ENCODE measurements around the gene PVR. TPM values are rescaled to one million over a fixed set of nuclear protein-coding genes. Genes with fewer than 3 reads are reported as not detected.

The PVR gene
- total RNA-seq, 1 experiment from 2014 or later = 15.0 TPM

GRCh38 chr19:44664976-44665375 lies 21.3 kb downstream of the PVR start (continued):
- TF ChIP-seq, protein P1, sequence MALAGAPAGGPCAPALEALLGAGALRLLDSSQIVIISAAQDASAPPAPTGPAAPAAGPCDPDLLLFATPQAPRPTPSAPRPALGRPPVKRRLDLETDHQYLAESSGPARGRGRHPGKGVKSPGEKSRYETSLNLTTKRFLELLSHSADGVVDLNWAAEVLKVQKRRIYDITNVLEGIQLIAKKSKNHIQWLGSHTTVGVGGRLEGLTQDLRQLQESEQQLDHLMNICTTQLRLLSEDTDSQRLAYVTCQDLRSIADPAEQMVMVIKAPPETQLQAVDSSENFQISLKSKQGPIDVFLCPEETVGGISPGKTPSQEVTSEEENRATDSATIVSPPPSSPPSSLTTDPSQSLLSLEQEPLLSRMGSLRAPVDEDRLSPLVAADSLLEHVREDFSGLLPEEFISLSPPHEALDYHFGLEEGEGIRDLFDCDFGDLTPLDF (CRISPR knock-in tag; IDR thresholded peaks at IDR 0.05) = no peak
- TF ChIP-seq, protein P2, sequence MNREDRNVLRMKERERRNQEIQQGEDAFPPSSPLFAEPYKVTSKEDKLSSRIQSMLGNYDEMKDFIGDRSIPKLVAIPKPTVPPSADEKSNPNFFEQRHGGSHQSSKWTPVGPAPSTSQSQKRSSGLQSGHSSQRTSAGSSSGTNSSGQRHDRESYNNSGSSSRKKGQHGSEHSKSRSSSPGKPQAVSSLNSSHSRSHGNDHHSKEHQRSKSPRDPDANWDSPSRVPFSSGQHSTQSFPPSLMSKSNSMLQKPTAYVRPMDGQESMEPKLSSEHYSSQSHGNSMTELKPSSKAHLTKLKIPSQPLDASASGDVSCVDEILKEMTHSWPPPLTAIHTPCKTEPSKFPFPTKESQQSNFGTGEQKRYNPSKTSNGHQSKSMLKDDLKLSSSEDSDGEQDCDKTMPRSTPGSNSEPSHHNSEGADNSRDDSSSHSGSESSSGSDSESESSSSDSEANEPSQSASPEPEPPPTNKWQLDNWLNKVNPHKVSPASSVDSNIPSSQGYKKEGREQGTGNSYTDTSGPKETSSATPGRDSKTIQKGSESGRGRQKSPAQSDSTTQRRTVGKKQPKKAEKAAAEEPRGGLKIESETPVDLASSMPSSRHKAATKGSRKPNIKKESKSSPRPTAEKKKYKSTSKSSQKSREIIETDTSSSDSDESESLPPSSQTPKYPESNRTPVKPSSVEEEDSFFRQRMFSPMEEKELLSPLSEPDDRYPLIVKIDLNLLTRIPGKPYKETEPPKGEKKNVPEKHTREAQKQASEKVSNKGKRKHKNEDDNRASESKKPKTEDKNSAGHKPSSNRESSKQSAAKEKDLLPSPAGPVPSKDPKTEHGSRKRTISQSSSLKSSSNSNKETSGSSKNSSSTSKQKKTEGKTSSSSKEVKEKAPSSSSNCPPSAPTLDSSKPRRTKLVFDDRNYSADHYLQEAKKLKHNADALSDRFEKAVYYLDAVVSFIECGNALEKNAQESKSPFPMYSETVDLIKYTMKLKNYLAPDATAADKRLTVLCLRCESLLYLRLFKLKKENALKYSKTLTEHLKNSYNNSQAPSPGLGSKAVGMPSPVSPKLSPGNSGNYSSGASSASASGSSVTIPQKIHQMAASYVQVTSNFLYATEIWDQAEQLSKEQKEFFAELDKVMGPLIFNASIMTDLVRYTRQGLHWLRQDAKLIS (CRISPR knock-in tag; IDR thresholded peaks at IDR 0.05; ENCODE audit: borderline replicate concordance) = no peak
- no peak for TF ChIP-seq CREM (CRISPR knock-in tag; IDR thresholded peaks at IDR 0.05)
- no peak for TF ChIP-seq NFATC4 (CRISPR knock-in tag; IDR thresholded peaks at IDR 0.05)
- no peak for TF ChIP-seq JUN (CRISPR knock-in tag; IDR thresholded peaks at IDR 0.05)
- no peak for TF ChIP-seq CDX4 (CRISPR knock-in tag; IDR thresholded peaks at IDR 0.05; ENCODE audit: borderline replicate concordance)

DNA sequence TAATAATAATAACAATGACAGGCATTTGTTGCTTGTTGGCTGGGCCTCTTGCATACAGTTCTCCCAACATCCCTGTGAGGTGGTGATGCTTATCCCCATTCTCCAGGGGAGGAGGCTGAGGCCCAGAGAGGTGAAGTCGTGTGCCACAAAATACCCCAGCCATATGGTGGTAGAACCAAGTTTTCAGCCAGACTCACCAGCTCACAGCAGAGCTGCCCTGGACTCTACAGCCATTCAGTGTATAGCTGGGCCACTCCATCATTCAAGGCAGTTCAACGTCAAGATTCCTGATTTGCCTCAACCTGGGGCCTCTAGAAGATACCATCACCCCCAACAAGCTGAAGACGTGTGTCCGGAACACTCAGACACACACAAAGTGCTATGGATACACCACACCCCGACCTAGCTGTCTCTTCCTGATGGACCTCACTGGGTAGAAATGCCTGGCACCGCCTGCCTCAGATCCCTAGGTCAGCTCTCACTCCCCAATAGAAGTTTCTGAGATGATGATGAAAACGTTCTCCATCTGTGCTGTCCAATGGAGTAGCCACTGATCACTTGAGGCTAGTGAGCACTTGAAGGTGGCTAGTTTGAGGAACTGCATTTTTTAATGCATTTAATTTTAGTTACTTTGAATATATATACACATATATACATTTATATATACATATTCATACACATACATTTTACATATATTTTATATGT lies 23.3 kb downstream of the PVR start:
- DNase-seq (ENCODE audit: low spot score) (no peak), ATAC-seq (no peak; the same call in 1 of the 2 replicates)
- CTCF ChIA-PET = interaction anchor here (0.7 to 1.9 kb wide), 4 partner anchors 12 to 104 kb away, joined by 3 to 9 read pairs (median 3); no protein-coding TSS in a partner anchor
- peaks cover 13% of the 10 kb centered on the region for H3K4me1 Mint-ChIP-seq
- no peak overlapping the region for H3K27ac Mint-ChIP-seq
- POLR2A ChIA-PET = no interaction called here
- peaks cover 3% of the 10 kb centered on the region for H3K9me3 Mint-ChIP-seq
- no peak for TF ChIP-seq ZNF219 (CRISPR knock-in tag; IDR thresholded peaks at IDR 0.05; ENCODE audit: borderline replicate concordance)
- TF ChIP-seq HMGA2 (CRISPR knock-in tag; IDR thresholded peaks at IDR 0.05) = peak; percentile 46; the same call in 1 of the 2 replicates
- peaks cover 6% of the 10 kb centered on the region for H3K27me3 Mint-ChIP-seq (ENCODE audit: low read depth)
- peaks cover 7% of the 10 kb centered on the region for H3K36me3 Mint-ChIP-seq
- H3K4me3 Mint-ChIP-seq = no peak overlapping the region

- CTCF ChIA-PET = interaction anchor here (0.7 to 1.6 kb wide), 3 partner anchors 86 to 457 kb away, joined by 3 to 5 read pairs (median 3); partner anchors contain the start of gene ZNF227
- peaks cover 7% of the 10 kb centered on the region for H3K9me3 Mint-ChIP-seq
- no peak overlapping the region for H3K4me3 Mint-ChIP-seq
- peaks cover 13% of the 10 kb centered on the region for H3K4me1 Mint-ChIP-seq
- TF ChIP-seq CBFB (CRISPR knock-in tag; IDR thresholded peaks at IDR 0.05; ENCODE audit: low read depth) (no peak), CREB1 (CRISPR knock-in tag; IDR thresholded peaks at IDR 0.05) (no peak), GABPB1 (CRISPR knock-in tag; IDR thresholded peaks at IDR 0.05) (0 out of 2 replicates have a peak, but pooled peaks have one; percentile 26), ZNF416 (CRISPR knock-in tag; IDR thresholded peaks at IDR 0.05) (no peak)
- TF ChIP-seq, protein P3, sequence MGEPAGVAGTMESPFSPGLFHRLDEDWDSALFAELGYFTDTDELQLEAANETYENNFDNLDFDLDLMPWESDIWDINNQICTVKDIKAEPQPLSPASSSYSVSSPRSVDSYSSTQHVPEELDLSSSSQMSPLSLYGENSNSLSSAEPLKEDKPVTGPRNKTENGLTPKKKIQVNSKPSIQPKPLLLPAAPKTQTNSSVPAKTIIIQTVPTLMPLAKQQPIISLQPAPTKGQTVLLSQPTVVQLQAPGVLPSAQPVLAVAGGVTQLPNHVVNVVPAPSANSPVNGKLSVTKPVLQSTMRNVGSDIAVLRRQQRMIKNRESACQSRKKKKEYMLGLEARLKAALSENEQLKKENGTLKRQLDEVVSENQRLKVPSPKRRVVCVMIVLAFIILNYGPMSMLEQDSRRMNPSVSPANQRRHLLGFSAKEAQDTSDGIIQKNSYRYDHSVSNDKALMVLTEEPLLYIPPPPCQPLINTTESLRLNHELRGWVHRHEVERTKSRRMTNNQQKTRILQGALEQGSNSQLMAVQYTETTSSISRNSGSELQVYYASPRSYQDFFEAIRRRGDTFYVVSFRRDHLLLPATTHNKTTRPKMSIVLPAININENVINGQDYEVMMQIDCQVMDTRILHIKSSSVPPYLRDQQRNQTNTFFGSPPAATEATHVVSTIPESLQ (CRISPR knock-in tag; IDR thresholded peaks at IDR 0.05) = no peak
- ATAC-seq (no peak), DNase-seq (ENCODE audit: low spot score) (no peak)
- no peaks in the 10 kb centered on the region for H3K36me3 Mint-ChIP-seq
- H3K27me3 Mint-ChIP-seq (ENCODE audit: low read depth) = peaks cover 15% of the 10 kb centered on the region
- POLR2A ChIA-PET = no interaction called here
- H3K27ac Mint-ChIP-seq = no peak overlapping the region; the same call in 1 of the 2 replicates
Observed at GRCh38 chr19:44668985-44669764, 25.5 kb downstream of the PVR start.
